GM12878 (cell line): Measurements from ENCODE around the gene P2RX7. TPM values are rescaled to one million over a fixed set of nuclear protein-coding genes. Genes with fewer than 3 reads are reported as not detected.

Experiments used
- ATAC-seq: fragments of 200-7000 bp; cut with Tn5 transposase; 3 replicates; pipeline ENCODE4 v1.9.1; 2020; ENCODE audit warnings: mild to moderate bottlenecking, moderate library complexity
- BruUV-seq: library from RNA; stranded (reverse); fragments of 400-500 nt; replicated peaks from 2 replicates; lab custom pipeline; 2021; lab: Mats Ljungman, UMichigan
- CTCF ChIA-PET: fragments of 300-600 bp; sonication (Branson Sonifier 250); formaldehyde crosslinking; extraction: SDS; loops from one replicate; lab custom pipeline; 2021; ENCODE audit warnings: inconsistent platforms; lab: Yijun Ruan, JAX
- POLR2A ChIA-PET: fragments of 350-600 bp; formaldehyde crosslinking; extraction: SDS; loops from one replicate; lab custom pipeline; 2021; ENCODE audit warnings: inconsistent platforms; lab: Charles Lee
- RAD21 ChIA-PET: fragments of 300-600 bp; sonication (Branson Sonifier 250); formaldehyde crosslinking; loops from one replicate; lab custom pipeline; 2023; ENCODE audit warnings: antibody characterized with exemption; ENCODE audit not compliant: unreplicated experiment; lab: Charles Lee
- SMC1A ChIA-PET: fragments of 300-600 bp; sonication (Branson Sonifier 250); formaldehyde crosslinking; loops from one replicate; lab custom pipeline; 2023; ENCODE audit not compliant: unreplicated experiment, uncharacterized antibody; lab: Charles Lee
- DNase-seq: peaks from one replicate; pipeline ENCODE4 v3.0.0-alpha.2; 2011; ENCODE audit warnings: low read depth, low spot score
- FAIRE-seq: peaks from 3 replicates; lab custom pipeline; 2011; peaks lifted over from hg19 to GRCh38; lab: Jason Lieb, UNC
- H2AFZ ChIP-seq: 2 replicates; pipeline ENCODE4 v1.6.0; 2011; ENCODE audit warnings: low read depth, low read length, control low read depth; ENCODE audit not compliant: control insufficient read depth
- H3K27ac ChIP-seq: 2 replicates; pipeline ENCODE4 v1.5.1; 2011; ENCODE audit warnings: control low read depth; ENCODE audit not compliant: control insufficient read depth, insufficient read depth
- H3K27me3 ChIP-seq, 2 experiments: replicated peaks in 1 of 2; 2 replicates each; pipeline versions ENCODE4 v1.6.0 to v1.6.1; 2011; ENCODE audit warnings: low read length in 1 of 2; ENCODE audit not compliant: control insufficient read depth in 2 of 2, insufficient read depth in 2 of 2
- H3K36me3 ChIP-seq, 2 experiments: 2 replicates each; pipeline ENCODE4 v1.5.1; 2011; ENCODE audit warnings: low read length in 1 of 2; ENCODE audit not compliant: control insufficient read depth in 2 of 2, insufficient read depth in 2 of 2
- H3K4me1 ChIP-seq: 2 replicates; pipeline ENCODE4 v1.6.1; 2011; ENCODE audit warnings: mild to moderate bottlenecking, low read length, moderate library complexity, mixed read lengths; ENCODE audit not compliant: control insufficient read depth, insufficient read depth
- H3K4me2 ChIP-seq: 2 replicates; pipeline ENCODE4 v1.6.0; 2011; ENCODE audit warnings: control low read depth; ENCODE audit not compliant: control insufficient read depth, insufficient read depth
- H3K4me3 ChIP-seq: fragments of 200-600 bp; sonication (generic); 2 replicates; pipeline ENCODE4 v1.5.1; 2016
- H3K79me2 ChIP-seq: 2 replicates; pipeline ENCODE4 v1.6.0; 2011; ENCODE audit warnings: low read length; ENCODE audit not compliant: control insufficient read depth, insufficient read depth
- H3K9ac ChIP-seq: 2 replicates; pipeline ENCODE4 v1.8.0; 2011; ENCODE audit warnings: low read length, control low read depth, mixed read lengths; ENCODE audit not compliant: control insufficient read depth, insufficient read depth
- H3K9me3 ChIP-seq: replicated peaks from 3 replicates; pipeline ENCODE4 v1.5.1; 2011; ENCODE audit warnings: mild to moderate bottlenecking, low read length; ENCODE audit not compliant: control insufficient read depth, insufficient read depth
- H4K20me1 ChIP-seq: 2 replicates; pipeline ENCODE4 v1.6.0; 2011; ENCODE audit not compliant: control insufficient read depth, insufficient read depth
- BCLAF1 ChIP-seq: fragments of 450-650 bp; IDR thresholded peaks from 2 replicates; pipeline ENCODE4 v1.6.1; 2017; ENCODE audit warnings: antibody characterized with exemption, mild to moderate bottlenecking, moderate library complexity
- CBX5 ChIP-seq: sonication (generic); IDR thresholded peaks from 2 replicates; pipeline ENCODE4 v1.6.1; 2016; ENCODE audit warnings: low read depth, moderate library complexity, mild to moderate bottlenecking, inconsistent platforms
- ESRRA ChIP-seq: IDR thresholded peaks from 2 replicates; pipeline ENCODE4 v1.6.1; 2012; ENCODE audit warnings: mild to moderate bottlenecking, low read length, improper control_type of control experiment
- IKZF2 ChIP-seq, 2 experiments: fragments of 450-650 bp; IDR thresholded peaks; 2 replicates each; pipeline ENCODE4 v1.6.1; 2017; ENCODE audit warnings: mild to moderate bottlenecking in 2 of 2, moderate library complexity in 2 of 2
- MAX ChIP-seq: IDR thresholded peaks from 2 replicates; pipeline ENCODE4 v1.6.1; 2012; ENCODE audit warnings: low read depth, low read length, improper control_type of control experiment
- RB1 ChIP-seq: fragments of 450-650 bp; formaldehyde crosslinking; IDR thresholded peaks from 2 replicates; pipeline ENCODE4 v1.6.1; 2017; ENCODE audit warnings: mild to moderate bottlenecking, borderline replicate concordance
- SMC3 ChIP-seq: IDR thresholded peaks from 2 replicates; pipeline ENCODE4 v1.6.1; 2011; ENCODE audit warnings: low read length, improper control_type of control experiment, borderline replicate concordance
- SPI1 ChIP-seq: IDR thresholded peaks from 2 replicates; pipeline ENCODE4 v1.6.1; 2011; ENCODE audit warnings: low read depth, mild to moderate bottlenecking, low read length, moderate library complexity, borderline replicate concordance; ENCODE audit not compliant: insufficient read depth
- STAT3 ChIP-seq: IDR thresholded peaks from 2 replicates; pipeline ENCODE4 v1.6.1; 2011; ENCODE audit warnings: low read depth, low read length, improper control_type of control experiment
- TBL1XR1 ChIP-seq: IDR thresholded peaks from 2 replicates; pipeline ENCODE4 v1.6.1; 2012; ENCODE audit warnings: low read depth, low read length, improper control_type of control experiment
- TCF3 ChIP-seq: IDR thresholded peaks from 2 replicates; pipeline ENCODE4 v1.6.1; 2012; ENCODE audit warnings: low read depth, mild to moderate bottlenecking, low read length, borderline replicate concordance; ENCODE audit not compliant: insufficient read depth
- ZNF592 ChIP-seq: fragments of 450-650 bp; IDR thresholded peaks from 2 replicates; pipeline ENCODE4 v1.6.1; 2017; ENCODE audit warnings: mild to moderate bottlenecking, moderate library complexity
- WGBS: methylation state at CpG from one replicate; pipeline ENCODE4 v1.1.6; 2016; ENCODE audit warnings: low lambda C conversion rate; ENCODE audit not compliant: insufficient replicate concordance, insufficient coverage; ENCODE audit errors: missing lambda C conversion rate; 5-methylcytosine and 5-hydroxymethylcytosine counted together
- in situ Hi-C: fragments of 300-500 bp; cut with MboI; formaldehyde crosslinking; loops from 9 replicates; pipeline ENCODE4 v1.14.3; 2018; ENCODE audit warnings: mixed read lengths
- intact Hi-C: fragments of 100-400 bp; cut with micrococcal nuclease; formaldehyde crosslinking; loops from one replicate; pipeline ENCODE4 v1.14.2; 2022; ENCODE audit not compliant: unreplicated experiment
- polyA plus RNA-seq, 11 experiments: library from polyadenylated mRNA; depleted of rRNA in 4 of 11; unstranded in 6 of 11; stranded (reverse) in 5 of 11; fragments of >200 nt; fragmentation: Nextera tagmentation in 4 of 11; fragmentation: Illumina TruSeq in 1 of 11; extraction: Ambion mirVana in 4 of 11; extraction: Trizol in 1 of 11; gene quantifications; 1 replicate in 1 of 11; 2 replicates in 10 of 11; pipeline versions ENCODE4 v1.2.1 to v1.2.3, GENCODE V29; 2011 to 2016; ENCODE audit warnings: inconsistent platforms in 2 of 11, missing spikeins in 2 of 11, low read depth in 1 of 11
- total RNA-seq, 4 experiments: library from RNA; depleted of rRNA in 3 of 4; stranded (reverse); fragments of >200 nt in 3 of 4; fragmentation: Illumina TruSeq in 1 of 4; extraction: Trizol in 1 of 4; gene quantifications; 2 replicates each; pipeline versions ENCODE4 v1.2.1 to v1.2.3, GENCODE V29; 2013 to 2021
- TF ChIP-seq, protein P1 (sequence below), 3 experiments: IDR thresholded peaks in 2 of 3; conservative IDR thresholded peaks in 1 of 3; 2 replicates each; pipeline ENCODE4 v1.5.1; 2011; ENCODE audit warnings: low read depth in 3 of 3, low read length in 3 of 3, mild to moderate bottlenecking in 3 of 3, control low read depth in 2 of 3, moderate library complexity in 2 of 3, inconsistent platforms in 1 of 3, mixed read lengths in 1 of 3; ENCODE audit not compliant: control insufficient read depth in 2 of 3, insufficient read depth in 1 of 3; ENCODE audit errors: extremely low read depth in 1 of 3

Gene P2RX7
- total and polyA plus RNA-seq, 10 of the 15 experiments (the other 5 are each of a cell fraction or from before 2014, with no cell fraction given): 0.74 to 2.6 (median 1.5) TPM

- Histone ChIP-seq H3K79me2 (no peaks in the 10 kb centered on the region), H4K20me1 (no peaks in the 10 kb centered on the region), H3K4me1 (peaks cover 9% of the 10 kb centered on the region), H2AFZ (peak overlapping the region; percentile 67), H3K4me2 (peak overlapping the region; percentile 90), H3K9ac (no peak overlapping the region), H3K4me3 (no peak overlapping the region; the same call in 1 of the 2 replicates), H3K27me3 (no peaks in the 10 kb centered on the region), H3K9me3 (peaks cover 2% of the 10 kb centered on the region; the same call in 2 of the 3 replicates), H3K36me3 (no peaks in the 10 kb centered on the region), H3K27ac (no peak overlapping the region)
- in situ Hi-C loops: no loop called here
- peak; percentile 97 for ATAC-seq
- intact Hi-C loops: loop anchor here (5.0 kb wide), 2 partner anchors 33 to 513 kb away; partner anchors contain the start of gene POP5
- ChIA-PET POLR2A (no interaction called here), CTCF (interaction anchor here (0.6 to 4.6 kb wide), 20 partner anchors 11 to 602 kb away, joined by 3 to 80 read pairs (median 4); no protein-coding TSS in a partner anchor), RAD21 (interaction anchor here (0.7 to 2.2 kb wide), 9 partner anchors 16 to 514 kb away, joined by 3 to 25 read pairs (median 3); partner anchors contain the start of gene POP5), SMC1A (interaction anchor here (0.7 to 2.8 kb wide), 8 partner anchors 21 to 513 kb away, joined by 3 to 17 read pairs (median 4); no protein-coding TSS in a partner anchor)
- DNase-seq: peak; percentile 21
- WGBS: 1% methylated on average over 33 of the region's 33 CpGs
- peak; percentile 82 for FAIRE-seq
- BruUV-seq: no TSS peak
- TF ChIP-seq SMC3 (peak; percentile 89), IKZF2 (IDR thresholded peaks at IDR 0.05) (peak; percentile 51 to 68), RB1 (peak; percentile 60; the same call in 1 of the 2 replicates), STAT3 (no peak), SPI1 (peak; percentile 54; the same call in 1 of the 2 replicates), CBX5 (0 out of 2 replicates have a peak, but pooled peaks have one; percentile 42), TBL1XR1 (no peak), ESRRA (no peak), ZNF592 (no peak), TCF3 (no peak), BCLAF1 (no peak), MAX (peak; percentile 25; the same call in 1 of the 2 replicates)
- TF ChIP-seq, protein P1, sequence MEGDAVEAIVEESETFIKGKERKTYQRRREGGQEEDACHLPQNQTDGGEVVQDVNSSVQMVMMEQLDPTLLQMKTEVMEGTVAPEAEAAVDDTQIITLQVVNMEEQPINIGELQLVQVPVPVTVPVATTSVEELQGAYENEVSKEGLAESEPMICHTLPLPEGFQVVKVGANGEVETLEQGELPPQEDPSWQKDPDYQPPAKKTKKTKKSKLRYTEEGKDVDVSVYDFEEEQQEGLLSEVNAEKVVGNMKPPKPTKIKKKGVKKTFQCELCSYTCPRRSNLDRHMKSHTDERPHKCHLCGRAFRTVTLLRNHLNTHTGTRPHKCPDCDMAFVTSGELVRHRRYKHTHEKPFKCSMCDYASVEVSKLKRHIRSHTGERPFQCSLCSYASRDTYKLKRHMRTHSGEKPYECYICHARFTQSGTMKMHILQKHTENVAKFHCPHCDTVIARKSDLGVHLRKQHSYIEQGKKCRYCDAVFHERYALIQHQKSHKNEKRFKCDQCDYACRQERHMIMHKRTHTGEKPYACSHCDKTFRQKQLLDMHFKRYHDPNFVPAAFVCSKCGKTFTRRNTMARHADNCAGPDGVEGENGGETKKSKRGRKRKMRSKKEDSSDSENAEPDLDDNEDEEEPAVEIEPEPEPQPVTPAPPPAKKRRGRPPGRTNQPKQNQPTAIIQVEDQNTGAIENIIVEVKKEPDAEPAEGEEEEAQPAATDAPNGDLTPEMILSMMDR (IDR thresholded peaks at IDR 0.05 in 2 of 3, conservative IDR thresholded peaks at IDR 0.05 in 1 of 3; ENCODE audit: control insufficient read depth in 2 of 3, extremely low read depth in 1 of 3, insufficient read depth in 1 of 3, low read depth in 3 of 3, low read length in 3 of 3): peak; percentile 90 to 95 (median 92)
These were observed 37.0 kb upstream of the P2RX7 start for GRCh38 chr12:121095544-121096198.
